CMK (cell line): ENCODE results near the gene SPRY4.
"Not testable (repeated sequence)": the region's sequence is repeated elsewhere in the genome, so short reads cannot be mapped to it uniquely, and the experiment has no call there.

Experiments used
- DNase-seq: peaks from one replicate; pipeline ENCODE4 v3.0.0-alpha.2; 2010; ENCODE audit warnings: low read depth

The SPRY4 gene

GRCh38 chr5:142292249-142292648 is 32.6 kb downstream of the SPRY4 start:
- no peak for DNase-seq

- no peak for DNase-seq
These were observed 34.1 kb downstream of the SPRY4 start for GRCh38 chr5:142290577-142291299.

DNA sequence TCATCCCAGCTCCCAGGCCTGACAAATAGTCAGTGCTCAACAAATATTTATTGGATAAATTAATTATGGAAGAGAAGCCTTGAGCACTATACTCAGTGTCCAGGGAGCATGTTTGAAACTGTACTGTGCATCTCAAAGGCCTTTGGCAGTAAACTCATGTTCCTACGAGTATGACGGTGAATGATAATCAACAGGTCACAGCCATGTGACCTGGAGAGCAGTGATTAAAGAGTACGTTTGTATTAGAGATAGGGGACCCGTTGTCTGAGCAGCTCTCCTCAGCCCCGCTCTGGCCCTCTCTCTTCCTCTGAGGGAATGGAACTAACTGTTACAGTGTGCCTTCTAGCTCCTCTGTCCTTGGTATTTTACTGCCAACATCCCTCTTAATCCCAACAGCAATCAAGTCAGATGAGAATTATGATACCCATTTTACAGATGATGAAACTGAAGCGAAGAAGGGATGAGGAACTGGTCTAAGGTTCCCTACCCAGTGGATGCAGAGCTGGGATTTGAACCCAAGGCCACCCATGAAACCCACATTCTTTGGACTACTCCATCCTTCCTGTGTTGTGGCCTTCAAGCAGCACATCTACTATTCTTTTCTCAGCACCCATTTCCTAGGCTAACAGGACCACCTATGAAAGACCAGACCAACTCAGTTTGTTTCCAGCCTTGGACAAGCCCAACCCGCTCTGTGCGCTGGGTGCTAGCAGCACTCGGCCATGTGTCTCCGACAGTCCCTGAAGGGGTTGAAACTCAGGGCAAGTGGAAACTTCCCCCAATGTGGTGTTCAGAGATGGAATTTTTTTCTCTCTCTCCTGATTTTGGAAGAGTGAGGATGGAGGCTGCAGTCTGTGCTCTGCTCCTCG is 34.9 kb downstream of the SPRY4 start:
- no peak for DNase-seq

DNA sequence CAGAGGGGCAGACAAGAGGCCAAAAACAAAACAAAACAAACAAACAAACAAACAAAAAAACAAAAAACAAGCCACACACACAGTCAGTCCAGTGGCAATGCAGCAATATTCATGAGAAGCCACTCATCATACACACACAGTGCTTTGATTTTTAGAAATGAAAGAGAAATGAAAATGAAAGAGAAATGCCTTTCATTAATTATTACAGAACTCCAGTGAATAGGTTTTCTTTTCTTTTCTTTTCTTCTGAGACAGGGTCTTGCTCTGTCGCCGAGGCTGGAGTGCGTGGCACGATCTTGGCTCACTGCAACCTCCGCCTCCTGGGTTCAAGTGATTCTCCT is 36.9 kb downstream of the SPRY4 start:
- no peak for DNase-seq

DNA sequence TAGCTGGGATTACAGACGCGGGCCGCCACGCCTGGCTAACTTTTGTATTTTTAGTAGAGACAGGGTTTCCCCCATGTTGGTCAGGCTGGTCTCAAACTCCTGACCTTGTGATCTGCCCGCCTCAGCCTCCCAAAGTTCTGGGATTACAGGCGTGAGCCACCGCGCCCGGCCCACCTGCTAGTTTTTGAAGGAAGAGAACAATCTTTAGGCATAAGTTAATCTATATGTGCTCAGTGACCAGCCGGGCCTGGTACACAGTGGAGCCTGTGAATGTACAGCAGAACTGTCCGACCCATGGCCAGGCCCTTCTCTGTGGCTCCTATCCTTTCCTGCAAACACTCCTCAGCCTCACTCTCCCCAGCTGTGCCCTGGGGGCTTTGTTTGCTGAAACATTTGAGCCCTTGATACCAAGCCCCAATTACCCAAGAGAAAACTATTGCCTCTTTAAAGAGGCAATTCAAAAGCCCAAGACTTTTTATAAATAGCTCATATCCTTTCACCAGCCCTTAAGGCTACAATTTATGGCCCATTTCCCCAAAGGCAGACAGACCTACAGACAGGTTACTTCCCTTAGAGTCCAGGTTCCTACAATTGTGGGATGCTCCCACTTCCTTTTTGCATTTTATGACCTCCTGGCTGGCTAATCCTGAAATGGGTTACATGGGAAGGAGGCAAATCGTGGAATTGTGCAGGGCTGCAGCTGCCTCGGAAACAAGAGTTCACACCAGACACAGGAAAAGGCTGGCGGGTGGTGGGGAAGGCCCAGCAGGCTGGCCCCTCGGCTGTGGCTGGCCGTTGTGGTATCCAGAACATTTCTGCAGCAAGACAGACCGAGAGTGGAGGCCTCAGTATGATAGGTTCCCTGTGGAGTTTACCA is 37.5 kb downstream of the SPRY4 start:
- DNase-seq: no peak

DNA sequence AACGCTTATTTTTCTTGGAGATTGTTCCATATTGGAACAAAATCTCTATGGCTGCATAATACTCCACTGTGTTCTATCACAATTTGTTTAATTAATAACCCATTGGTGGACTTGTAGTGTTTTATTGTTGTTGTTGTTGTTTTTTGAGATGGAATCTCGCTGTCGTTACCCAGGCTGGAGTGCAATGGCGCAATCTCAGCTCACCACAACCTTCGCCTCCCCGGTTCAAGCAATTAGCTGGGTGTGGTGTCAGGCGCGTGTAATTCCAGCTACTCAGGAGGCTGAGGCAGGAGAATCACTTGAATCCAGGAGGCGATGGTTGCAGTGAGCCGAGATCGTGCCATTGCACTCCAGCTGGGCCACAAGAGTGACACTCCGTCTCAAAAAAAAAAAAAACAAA is 38.7 kb downstream of the SPRY4 start:
- DNase-seq: no peak

DNA sequence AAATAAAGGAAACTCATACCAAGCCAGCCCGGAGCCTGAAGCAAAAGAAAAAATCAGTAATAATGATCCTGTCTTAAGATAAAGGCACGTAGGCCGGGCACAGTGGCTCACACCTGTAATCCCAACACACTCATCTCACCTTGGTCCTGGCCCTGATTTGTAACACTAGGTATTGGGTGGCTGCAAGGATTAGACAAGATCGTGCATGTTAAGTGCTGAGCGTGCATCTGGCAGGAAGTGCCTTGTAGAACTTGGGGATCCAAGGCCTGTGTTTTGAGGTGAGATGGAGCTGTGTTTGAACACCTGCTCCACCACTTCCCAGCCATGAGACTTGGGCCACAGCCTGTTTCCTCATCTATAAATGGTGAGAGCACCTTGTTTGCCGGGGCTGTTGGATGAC is 41.5 kb downstream of the SPRY4 start:
- DNase-seq: no peak

DNA sequence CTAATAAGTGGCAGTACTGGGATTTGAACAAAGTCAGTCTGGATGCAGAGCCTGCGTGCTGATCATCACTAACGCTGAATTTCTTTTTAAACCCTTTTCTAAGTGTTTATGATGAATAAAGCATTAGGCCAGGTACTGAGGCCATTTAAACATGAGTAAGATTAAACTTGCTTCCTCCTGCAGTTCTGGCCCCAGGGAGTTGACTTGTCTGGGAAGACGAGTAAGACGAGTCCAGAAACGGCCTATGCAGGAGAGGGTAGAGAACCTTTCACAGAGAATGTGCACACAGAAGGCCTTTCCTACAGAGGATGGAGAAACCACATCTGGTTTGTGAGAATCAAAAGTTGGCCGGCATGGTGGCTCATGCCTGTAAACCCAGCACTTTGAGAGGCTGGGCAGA is 42.9 kb downstream of the SPRY4 start:
- DNase-seq: no peak

DNA sequence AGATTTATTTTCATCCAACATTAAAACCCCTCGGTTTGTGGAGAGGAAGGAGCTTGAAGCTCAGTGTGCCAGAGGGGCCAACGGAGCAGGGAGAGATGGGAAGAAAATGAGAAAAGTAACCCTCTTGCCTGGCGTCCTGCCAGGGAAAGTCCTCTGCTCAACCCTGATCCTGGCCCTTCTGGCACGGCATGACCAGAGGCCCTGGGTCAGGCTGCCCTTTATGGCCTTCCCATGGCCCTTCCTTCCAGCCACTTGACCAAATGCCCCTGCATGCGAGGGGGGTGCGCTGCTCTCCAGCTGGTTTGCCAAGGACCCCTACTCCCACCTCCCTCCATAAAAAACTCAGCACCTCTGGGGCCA is 43.8 kb downstream of the SPRY4 start:
- DNase-seq: no peak

DNA sequence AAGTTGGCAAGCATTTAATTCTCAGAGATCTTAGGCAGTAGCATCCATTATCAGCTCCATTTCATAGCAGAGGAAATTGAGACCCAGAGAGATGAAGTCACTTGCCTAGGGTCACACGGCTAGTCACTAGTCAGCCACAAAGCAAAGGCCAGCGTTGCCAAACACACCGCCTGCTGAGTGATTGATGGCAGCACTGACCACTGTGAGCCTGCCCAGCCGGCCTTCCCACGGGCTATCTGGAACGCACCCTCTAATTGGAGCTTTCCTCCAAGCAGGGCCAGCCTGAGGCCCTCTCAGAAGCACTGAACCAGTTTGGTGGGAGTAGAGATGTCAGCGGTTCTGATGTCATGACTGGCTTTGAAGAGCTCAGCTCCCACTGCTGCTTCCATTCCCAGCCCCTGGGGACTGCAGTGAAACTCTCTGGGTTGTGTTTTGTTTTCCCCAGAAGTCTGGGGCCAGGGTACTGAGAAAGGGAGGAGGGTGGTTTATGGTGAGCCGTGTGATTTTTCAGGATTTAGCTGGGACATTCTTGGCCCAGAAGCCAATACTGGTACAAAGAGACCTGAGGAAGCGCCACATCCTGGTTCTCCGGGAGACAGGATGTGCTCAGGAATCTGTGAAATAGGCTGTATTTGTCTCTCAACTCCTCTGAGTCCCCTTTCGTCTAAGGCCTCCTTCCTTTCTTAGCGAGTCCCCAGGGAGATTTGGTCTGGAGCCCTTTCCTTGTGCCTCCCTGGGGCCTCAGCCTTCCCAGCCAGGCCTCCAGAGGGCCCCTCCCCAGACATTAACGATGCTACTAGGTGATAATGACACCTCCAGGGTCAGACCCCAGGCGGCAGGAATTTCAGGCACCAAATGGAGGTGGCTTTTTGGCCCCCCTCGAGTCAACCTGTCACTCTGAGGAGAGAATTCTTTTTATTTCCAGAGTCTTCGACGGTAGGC is 44.5 kb downstream of the SPRY4 start:
- no peak for DNase-seq

DNA sequence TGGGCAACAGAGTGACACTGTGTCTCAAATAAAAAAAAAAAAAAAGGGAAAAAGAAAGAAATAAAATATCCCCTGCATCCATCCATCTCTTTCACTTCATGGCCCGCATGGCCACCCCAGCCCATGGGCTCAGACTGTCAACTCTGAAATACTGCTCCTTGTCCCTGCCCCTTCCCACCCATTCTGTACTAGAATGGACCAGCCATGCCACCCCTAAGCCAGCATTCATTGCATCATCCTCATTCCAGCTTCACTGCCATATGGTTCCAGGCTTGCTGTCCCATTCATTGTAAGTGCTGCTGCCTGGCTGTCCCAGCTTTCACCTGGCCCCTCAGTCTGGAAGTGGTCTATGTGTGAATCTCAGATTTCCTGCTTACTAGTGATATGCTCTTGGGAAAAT is 46.2 kb downstream of the SPRY4 start:
- no peak for DNase-seq

GRCh38 chr5:142277796-142278195 is 47.0 kb downstream of the SPRY4 start:
- DNase-seq: no peak

DNA sequence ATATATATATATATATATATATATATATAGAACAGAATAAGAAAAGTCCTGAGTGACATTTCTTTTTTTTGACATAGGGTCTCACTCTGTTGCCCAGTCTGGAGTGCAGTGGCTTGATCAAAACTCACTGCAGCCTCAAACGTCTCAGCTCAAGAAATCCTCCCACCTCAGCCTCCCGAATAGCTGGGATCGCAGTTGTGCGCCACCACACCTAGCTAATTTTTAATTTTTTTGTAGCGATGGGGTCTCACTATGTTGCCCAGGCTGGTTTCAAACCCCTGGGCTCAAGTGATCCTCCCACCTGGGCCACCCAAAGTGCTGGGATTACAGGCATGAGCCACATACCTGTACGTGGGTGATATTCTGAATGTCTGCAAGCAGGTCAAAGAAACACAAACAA is 48.3 kb downstream of the SPRY4 start:
- DNase-seq: no peak

- no peak for DNase-seq
These were observed 49.3 kb downstream of the SPRY4 start for GRCh38 chr5:142275496-142275895.

DNA sequence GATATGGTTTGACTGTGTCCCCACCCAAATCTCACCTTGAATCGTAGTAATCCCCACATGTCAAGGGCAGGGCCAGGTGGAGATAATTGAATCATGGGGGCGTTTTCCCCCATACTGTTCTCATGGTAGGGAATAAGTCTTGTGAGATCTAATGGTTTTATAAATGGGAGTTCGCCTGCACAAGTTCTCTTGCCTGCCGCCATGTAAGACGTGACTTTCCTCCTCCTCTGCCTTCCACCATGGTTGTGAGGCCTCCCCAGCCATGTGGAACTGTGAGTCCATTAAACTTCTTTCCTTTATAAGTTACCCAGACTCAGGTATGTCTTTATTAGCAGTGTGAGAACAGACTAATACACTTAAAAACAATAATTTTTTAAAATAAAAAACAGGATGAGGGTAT is 52.2 kb downstream of the SPRY4 start:
- DNase-seq: not testable (repeated sequence)

DNA sequence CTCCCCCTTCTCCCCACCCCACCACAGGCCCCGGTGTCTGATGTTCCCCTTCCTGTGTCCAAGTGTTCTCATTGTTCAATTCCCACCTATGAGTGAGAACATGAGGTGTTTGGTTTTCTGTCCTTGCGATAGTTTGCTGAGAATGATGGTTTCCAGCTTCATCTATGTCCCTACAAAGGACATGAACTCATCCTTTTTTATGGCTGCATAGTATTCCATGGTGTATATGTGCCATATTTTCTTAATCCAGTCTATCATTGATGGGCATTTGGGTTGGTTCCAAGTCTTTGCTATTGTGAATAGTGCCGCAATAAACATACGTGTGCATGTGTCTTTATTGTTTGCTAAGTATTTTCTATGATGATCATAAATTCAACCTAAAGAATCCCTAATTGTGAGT is 60.7 kb downstream of the SPRY4 start:
- DNase-seq: not testable (repeated sequence)

DNA sequence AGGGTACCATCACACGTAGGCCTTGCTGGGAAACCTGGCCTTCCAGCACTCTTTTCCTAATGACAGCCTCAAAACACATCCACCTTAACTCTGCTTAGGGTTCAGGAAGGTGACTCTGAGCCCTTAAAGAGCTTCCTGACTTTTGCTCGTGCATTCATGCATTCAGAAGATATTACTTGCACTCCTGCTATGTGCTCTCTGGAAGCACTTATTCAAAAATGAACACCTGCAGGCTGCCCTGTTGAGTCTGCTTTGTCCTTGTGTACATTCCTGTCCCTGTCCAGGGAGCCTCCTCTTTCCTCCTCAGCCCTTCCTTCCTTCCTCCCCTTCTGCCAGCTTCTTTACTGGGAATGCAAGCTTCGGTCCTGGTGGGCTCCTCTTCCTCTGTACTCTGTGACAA is 61.5 kb downstream of the SPRY4 start:
- no peak for DNase-seq

DNA sequence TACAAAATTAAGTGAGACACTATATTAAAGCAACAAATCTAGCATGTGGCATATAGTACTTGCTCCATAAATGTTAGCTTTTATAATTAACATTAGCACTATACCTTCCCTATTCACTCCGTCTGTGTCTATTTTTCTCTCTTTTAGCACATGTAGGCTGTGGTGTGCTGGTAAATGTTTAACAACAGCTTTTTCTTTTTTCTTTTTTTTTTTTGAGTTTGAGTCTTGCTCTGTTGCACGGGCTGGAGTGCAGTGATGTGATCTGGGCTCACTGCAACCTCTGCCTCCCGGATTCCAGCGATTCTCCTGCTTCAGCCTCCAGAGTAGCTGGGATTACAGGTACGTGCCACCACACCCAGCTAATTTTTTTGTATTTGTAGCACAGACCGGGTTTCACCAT is 62.1 kb downstream of the SPRY4 start:
- no peak for DNase-seq
